ENCODE results near the gene SLC44A1.

Gene SLC44A1

DNA sequence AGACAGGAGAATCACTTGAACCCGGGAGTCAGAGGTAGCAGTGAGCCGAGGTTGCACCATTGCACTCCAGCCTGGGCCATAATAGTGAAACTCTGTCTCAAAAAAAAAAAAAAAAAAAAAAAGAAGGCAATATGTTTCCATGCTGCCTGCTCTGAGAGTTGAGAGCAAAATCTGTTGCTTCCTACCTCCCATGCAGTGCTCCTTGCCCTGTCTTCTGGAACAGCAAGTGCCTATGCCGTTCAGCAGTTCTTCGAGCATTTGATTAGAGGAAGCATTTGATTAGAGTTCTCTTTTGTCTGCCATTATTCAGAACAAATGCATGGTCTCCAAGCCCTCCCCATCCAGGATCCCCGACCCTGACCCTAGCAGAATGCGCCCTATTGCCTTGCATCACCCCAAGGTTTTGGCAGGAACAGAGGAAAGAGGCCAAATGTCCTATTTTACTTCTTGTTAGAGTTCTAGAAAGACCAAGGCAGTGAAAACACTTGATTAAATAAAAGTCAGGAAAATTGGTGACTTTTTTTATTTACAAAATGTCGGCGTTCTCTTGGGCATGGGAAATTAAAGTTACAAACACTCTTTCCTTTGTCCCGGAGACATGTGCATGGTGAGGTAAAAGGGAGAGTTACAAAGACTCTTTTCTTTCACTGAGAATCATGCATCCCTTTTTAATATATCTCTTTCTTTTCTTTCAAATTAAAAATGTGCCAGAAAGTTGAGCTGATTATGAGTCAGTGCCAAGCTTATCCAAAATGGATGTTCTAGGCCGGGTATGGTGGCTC lies 175.6 kb downstream of the SLC44A1 start:
- no peak for TF ChIP-seq Cebpa-rat (IDR thresholded peaks at IDR 0.05)
- no peak overlapping the region for H3K9ac ChIP-seq
- no peaks in the 10 kb centered on the region for H4K20me1 ChIP-seq
- no peaks in the 10 kb centered on the region for H3K36me3 ChIP-seq
- peaks cover 4% of the 10 kb centered on the region; the same call in 1 of the 2 replicates for H3K4me1 ChIP-seq
- no peaks in the 10 kb centered on the region for H3K9me3 ChIP-seq
- H3K27me3 ChIP-seq: no peaks in the 10 kb centered on the region
- H3K4me2 ChIP-seq: no peak overlapping the region
- H3K4me3 ChIP-seq: no peak overlapping the region
- H3K27ac ChIP-seq: no peak overlapping the region

DNA sequence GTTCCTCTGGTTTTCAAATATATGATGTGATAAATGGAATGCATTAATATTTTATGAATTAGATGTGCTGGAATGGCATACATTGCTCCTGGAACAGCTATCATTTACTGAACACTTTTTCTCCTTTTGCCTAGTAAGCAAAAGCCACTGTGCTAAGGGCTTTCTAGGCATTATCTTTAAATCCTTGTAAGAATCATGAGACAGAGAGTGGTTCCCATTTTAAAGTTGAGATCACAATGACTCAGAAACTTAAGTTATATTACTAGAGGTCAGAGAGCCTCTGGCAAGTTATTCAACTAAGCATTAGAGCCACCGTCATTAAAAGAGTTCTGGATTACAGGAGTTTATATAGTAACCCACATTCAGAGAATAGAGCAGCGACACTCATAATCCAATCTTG lies 176.7 kb downstream of the SLC44A1 start:
- Histone ChIP-seq H3K4me2 (no peak overlapping the region), H3K9ac (no peak overlapping the region), H3K27me3 (no peaks in the 10 kb centered on the region), H3K4me3 (no peak overlapping the region), H4K20me1 (no peaks in the 10 kb centered on the region), H3K36me3 (no peaks in the 10 kb centered on the region), H3K9me3 (no peaks in the 10 kb centered on the region), H3K4me1 (peaks cover 4% of the 10 kb centered on the region; the same call in 1 of the 2 replicates), H3K27ac (no peak overlapping the region)
- no peak for TF ChIP-seq Cebpa-rat (IDR thresholded peaks at IDR 0.05)

DNA sequence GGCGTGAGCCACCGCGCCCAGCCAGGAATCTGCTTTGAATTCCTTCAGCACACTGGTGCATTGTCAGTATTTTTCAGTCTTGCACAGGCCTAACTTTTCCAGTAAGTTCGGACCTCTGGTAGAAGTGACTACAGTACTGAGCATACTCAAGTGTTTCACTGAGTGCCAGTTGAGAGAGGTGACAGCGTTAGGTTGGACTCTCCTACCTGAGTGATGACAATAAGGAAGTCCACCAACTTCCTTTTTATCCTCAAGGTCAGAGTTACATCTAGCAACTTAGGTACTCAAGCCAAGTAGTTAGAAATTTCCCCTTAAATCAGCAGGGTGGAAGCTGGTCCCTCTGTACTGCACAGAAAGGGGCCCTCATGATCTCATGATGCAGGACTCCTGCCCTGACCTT lies 177.4 kb downstream of the SLC44A1 start:
- no peak for TF ChIP-seq Cebpa-rat (IDR thresholded peaks at IDR 0.05)
- no peak overlapping the region for H3K27ac ChIP-seq

DNA sequence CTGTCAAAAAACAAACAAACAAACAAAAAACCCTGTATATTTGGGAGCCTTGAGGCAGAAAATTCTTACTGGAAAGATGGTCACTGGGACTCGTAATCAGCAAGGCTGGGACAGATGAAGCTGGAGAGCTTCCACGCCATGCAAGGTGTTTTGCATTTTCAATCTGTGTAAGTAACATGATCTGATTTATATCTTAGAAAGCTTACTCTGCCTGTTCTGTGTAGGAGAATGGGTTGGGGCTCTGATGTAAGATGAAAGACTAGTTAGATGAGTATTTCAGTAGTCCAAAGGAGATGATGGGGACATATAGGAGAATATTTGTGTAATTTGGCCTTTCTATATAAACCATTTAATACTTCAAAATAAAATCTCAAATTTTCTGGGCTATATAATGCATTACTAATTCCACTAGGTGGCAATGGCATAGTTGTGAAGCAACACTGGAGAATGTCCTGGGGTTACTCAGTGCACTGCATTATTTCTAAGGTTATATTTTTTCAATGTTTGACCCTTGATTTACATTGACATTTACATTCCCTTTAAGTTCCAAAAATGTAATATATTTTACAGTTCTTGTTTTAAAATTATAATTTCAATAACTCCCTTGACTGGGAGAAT lies 181.5 kb downstream of the SLC44A1 start:
- Histone ChIP-seq H4K20me1 (no peaks in the 10 kb centered on the region), H3K9me3 (no peaks in the 10 kb centered on the region), H3K9ac (no peak overlapping the region), H3K4me1 (peaks cover 4% of the 10 kb centered on the region; the same call in 1 of the 2 replicates), H3K27me3 (no peaks in the 10 kb centered on the region), H3K4me2 (no peak overlapping the region), H3K4me3 (no peak overlapping the region), H3K36me3 (no peaks in the 10 kb centered on the region), H3K27ac (no peak overlapping the region)
- no peak for TF ChIP-seq Cebpa-rat (IDR thresholded peaks at IDR 0.05)

More for the DNA sequence above, 177.4 kb downstream of the SLC44A1 start:
- H3K4me3 ChIP-seq: no peak overlapping the region
- no peaks in the 10 kb centered on the region for H3K27me3 ChIP-seq
- no peak overlapping the region for H3K4me2 ChIP-seq
- no peak overlapping the region for H3K9ac ChIP-seq
- H4K20me1 ChIP-seq: no peaks in the 10 kb centered on the region
- H3K9me3 ChIP-seq: no peaks in the 10 kb centered on the region
- H3K36me3 ChIP-seq: no peaks in the 10 kb centered on the region
- peaks cover 4% of the 10 kb centered on the region; the same call in 1 of the 2 replicates for H3K4me1 ChIP-seq

DNA sequence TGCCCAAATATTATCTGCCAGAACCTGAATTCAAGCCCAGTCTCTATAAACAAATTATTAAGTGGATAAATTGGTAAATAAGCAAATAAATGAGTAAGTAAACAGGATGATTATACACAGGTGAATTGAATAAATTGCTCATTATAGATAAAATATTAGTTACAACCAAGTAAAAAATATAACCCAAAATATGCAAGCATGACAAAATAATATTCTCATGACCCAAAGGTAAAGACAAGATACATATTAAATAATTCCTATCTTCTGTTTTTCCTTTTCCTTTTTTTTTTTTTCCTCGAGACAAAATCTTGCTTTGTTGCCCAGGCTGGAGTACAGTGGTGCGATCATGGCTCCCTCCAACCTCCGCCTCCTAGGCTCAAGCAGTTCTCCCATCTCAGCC lies 182.2 kb downstream of the SLC44A1 start:
- no peak for TF ChIP-seq Cebpa-rat (IDR thresholded peaks at IDR 0.05)

DNA sequence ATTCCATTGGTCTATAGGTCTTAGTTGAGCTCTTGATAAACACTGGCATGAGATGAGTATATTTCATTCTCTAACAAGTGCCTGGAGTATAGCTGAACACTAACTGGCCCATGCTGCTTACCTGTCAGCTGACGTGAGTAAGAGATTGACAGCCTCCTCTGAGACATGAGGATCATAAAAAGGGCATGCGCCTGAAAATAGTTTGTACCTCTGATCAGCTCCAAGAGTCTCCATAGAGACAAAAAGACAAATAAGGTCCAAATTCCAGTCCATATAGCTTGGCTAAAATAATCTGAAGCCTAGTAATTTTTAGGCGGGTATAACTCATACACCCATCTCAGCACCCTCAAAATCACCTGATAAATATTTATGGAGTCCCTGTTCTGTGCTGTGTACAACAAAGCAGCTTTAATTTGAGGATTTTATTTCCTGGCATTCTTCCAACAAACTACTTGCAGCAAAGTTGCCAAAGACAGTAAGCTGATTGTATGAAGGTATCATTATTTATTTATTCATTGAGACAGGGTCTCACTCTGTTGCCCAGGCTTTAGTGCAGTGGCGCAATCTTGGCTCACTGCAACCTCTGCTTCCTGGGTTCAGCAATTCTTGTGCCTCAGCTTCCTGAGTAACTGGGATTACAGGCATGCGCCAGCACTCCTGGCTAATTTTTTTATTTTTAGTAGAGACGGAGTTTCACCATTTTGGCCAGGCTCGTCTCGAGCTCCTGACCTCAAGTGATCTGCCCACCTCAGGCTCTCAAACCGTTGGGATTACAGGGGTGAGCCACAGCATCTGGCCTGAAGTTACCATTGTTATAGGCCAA lies 187.2 kb downstream of the SLC44A1 start:
- H3K9me3 ChIP-seq: no peaks in the 10 kb centered on the region; the same call in 1 of the 2 replicates
- no peak overlapping the region for H3K4me2 ChIP-seq
- no peak for TF ChIP-seq Cebpa-rat (IDR thresholded peaks at IDR 0.05)
- no peak overlapping the region for H3K4me3 ChIP-seq
- peaks cover 14% of the 10 kb centered on the region for H3K4me1 ChIP-seq
- no peak overlapping the region for H3K9ac ChIP-seq
- H4K20me1 ChIP-seq: no peaks in the 10 kb centered on the region
- no peaks in the 10 kb centered on the region for H3K36me3 ChIP-seq
- no peaks in the 10 kb centered on the region for H3K27me3 ChIP-seq
- H3K27ac ChIP-seq: no peak overlapping the region

More for the DNA sequence above, 182.2 kb downstream of the SLC44A1 start:
- Histone ChIP-seq H3K27ac (no peak overlapping the region), H3K27me3 (no peaks in the 10 kb centered on the region), H3K9ac (no peak overlapping the region), H3K4me3 (no peak overlapping the region), H3K36me3 (no peaks in the 10 kb centered on the region), H3K4me1 (peaks cover 4% of the 10 kb centered on the region; the same call in 1 of the 2 replicates), H3K9me3 (no peaks in the 10 kb centered on the region), H3K4me2 (no peak overlapping the region), H4K20me1 (no peaks in the 10 kb centered on the region)

DNA sequence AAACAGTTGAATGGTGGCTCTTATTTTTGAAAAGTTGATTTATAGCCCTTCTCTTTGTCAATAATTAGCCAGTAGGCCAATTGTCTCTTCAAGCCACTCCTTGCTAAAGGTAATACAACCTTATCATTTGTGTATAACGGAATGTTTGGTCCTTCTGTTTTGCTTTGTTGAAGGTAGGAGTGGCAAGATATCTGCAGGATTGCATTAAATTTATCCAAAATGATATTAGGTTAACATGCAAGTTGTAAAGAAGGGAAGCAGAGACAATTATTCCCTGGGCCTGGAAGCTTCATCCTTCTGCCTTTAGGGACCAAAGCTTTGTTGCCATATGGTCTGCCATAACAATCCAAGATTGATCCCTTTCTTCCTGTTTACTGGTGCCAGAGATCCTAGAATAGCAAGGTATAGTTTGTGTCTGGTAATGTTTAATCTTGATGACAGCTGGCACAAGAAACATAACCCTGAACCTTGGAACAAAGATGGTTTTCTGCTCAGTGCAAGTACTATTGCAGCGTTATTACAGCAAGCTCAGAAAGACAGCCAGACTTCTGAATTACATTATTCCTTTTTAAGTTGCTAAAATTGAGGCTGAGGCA lies 187.9 kb downstream of the SLC44A1 start:
- Histone ChIP-seq H3K9ac (no peak overlapping the region), H4K20me1 (no peaks in the 10 kb centered on the region), H3K36me3 (no peaks in the 10 kb centered on the region), H3K4me1 (peaks cover 14% of the 10 kb centered on the region), H3K27ac (no peak overlapping the region), H3K4me2 (no peak overlapping the region), H3K4me3 (no peak overlapping the region), H3K27me3 (no peaks in the 10 kb centered on the region), H3K9me3 (no peaks in the 10 kb centered on the region; the same call in 1 of the 2 replicates)
- no peak for TF ChIP-seq Cebpa-rat (IDR thresholded peaks at IDR 0.05)

DNA sequence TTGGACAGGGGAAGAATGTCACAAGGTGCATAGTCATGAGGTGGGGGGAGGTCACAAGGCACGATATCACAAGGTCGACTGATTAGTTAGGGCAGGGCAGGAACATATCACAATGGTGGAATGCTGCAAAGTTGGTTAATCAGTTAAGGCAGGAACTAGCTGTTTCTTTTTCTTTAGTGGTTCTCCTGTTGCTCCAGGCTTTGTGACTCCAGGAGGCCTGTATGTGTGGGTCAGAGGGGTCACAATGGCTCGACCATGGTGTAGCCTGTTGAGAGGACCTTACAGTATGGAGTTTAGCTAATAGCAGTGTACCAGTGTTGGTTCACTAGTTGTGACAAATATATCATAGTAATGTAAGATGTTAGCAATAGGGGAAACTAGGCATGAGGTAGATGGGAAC lies 191.0 kb downstream of the SLC44A1 start:
- H3K27ac ChIP-seq: no peak overlapping the region
- no peak overlapping the region for H3K4me3 ChIP-seq
- no peak for TF ChIP-seq Cebpa-rat (IDR thresholded peaks at IDR 0.05)
- no peaks in the 10 kb centered on the region for H4K20me1 ChIP-seq
- no peaks in the 10 kb centered on the region for H3K27me3 ChIP-seq
- peaks cover 14% of the 10 kb centered on the region for H3K4me1 ChIP-seq
- no peak overlapping the region for H3K4me2 ChIP-seq
- H3K9ac ChIP-seq: no peak overlapping the region
- H3K36me3 ChIP-seq: no peaks in the 10 kb centered on the region
- H3K9me3 ChIP-seq: no peaks in the 10 kb centered on the region; the same call in 1 of the 2 replicates

DNA sequence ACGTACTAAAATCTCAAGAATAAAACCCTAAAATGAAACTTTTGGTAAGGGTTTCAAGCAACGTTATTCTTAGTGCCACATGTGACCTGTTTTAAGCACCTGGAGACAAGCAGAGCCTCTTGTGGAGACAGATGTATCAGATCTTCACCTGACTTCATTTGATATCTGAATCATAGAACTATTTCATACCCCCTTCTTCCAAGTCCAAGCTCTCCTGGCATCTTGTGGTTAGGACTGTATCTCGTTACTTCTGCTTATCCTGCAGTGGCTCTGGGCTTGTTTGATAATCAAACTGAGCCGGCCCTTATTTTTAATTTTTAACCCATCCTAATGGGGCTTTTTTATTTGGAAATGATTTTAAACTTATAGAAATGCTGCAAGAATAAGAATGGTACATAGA lies 192.3 kb downstream of the SLC44A1 start:
- Histone ChIP-seq H3K9ac (no peak overlapping the region), H3K36me3 (no peaks in the 10 kb centered on the region), H3K27ac (no peak overlapping the region), H3K4me2 (no peak overlapping the region), H3K9me3 (no peaks in the 10 kb centered on the region; the same call in 1 of the 2 replicates), H3K27me3 (no peaks in the 10 kb centered on the region), H4K20me1 (no peaks in the 10 kb centered on the region), H3K4me3 (no peak overlapping the region), H3K4me1 (peaks cover 14% of the 10 kb centered on the region)
- TF ChIP-seq Cebpa-rat (IDR thresholded peaks at IDR 0.05): no peak
